ENCODE data around the gene MAPKAP1. TPM values are rescaled to one million over a fixed set of nuclear protein-coding genes. Genes with fewer than 3 reads are reported as not detected.

Gene MAPKAP1
- total RNA-seq, 1 donor from 2014 or later, result 56.6 TPM

- Mint-ChIP-seq H3K27ac (no peak overlapping the region), H3K27me3 (ENCODE audit: insufficient read depth, low read depth) (peaks cover 7% of the 10 kb centered on the region), H3K4me3 (no peak overlapping the region), H3K4me1 (peaks cover 51% of the 10 kb centered on the region), H3K36me3 (peaks cover 12% of the 10 kb centered on the region), H3K9me3 (peaks cover 10% of the 10 kb centered on the region)
- H2AFZ ChIP-seq (replicated peaks), result no peak overlapping the region
- H3F3A ChIP-seq (ENCODE audit: low read depth), result peaks cover 43% of the 10 kb centered on the region
- peaks cover 28% of the 10 kb centered on the region for H4K20me1 ChIP-seq (ENCODE audit: low read depth)
- H3K9me3 ChIP-seq (ENCODE audit: low read depth), result no peaks in the 10 kb centered on the region
- H3K79me2 ChIP-seq (ENCODE audit: low read depth), result no peaks in the 10 kb centered on the region
- H3K4me1 ChIP-seq, result peaks cover 58% of the 10 kb centered on the region
- no peak overlapping the region for H3K4me2 ChIP-seq
- DNase-seq (ENCODE audit: low spot score), result no peak
- H3K9ac ChIP-seq, result no peak overlapping the region
- no peak for TF ChIP-seq EZH2 (IDR thresholded peaks at IDR 0.05)
- peaks cover 6% of the 10 kb centered on the region for H3K36me3 ChIP-seq
- no peaks in the 10 kb centered on the region for H3K27me3 ChIP-seq
- H3K4me3 ChIP-seq, result no peak overlapping the region
- H3K27ac ChIP-seq, result no peak overlapping the region
These were observed 242.2 kb downstream of the MAPKAP1 start for GRCh38 chr9:125464591-125465385.

DNA sequence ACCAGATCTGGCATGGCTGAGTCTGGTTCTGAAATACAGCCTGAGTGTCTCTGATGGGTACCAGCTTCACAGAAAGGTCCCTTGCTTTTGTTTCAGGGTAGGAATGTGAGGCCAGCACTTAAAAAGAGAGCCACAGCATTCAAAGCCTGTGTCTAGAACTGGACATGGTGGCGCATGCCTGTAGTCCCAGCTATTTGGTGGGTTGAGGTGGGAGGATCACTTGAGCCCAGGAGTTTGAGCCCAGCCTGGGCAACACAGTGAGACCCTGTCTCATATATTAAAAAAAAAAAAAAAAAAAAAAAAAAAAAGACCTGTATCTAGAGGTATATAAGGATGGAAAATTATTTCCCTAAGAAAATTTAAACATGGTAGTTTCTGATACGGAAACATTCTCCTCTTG lies 243.1 kb downstream of the MAPKAP1 start:
- Histone ChIP-seq H3K79me2 (ENCODE audit: low read depth) (no peaks in the 10 kb centered on the region), H4K20me1 (ENCODE audit: low read depth) (peaks cover 28% of the 10 kb centered on the region), H2AFZ (replicated peaks) (no peak overlapping the region), H3K4me1 (peaks cover 58% of the 10 kb centered on the region), H3K4me2 (peak overlapping the region; percentile 64), H3K9ac (no peak overlapping the region), H3K36me3 (peaks cover 6% of the 10 kb centered on the region), H3K27me3 (no peaks in the 10 kb centered on the region), H3K9me3 (ENCODE audit: low read depth) (no peaks in the 10 kb centered on the region), H3K27ac (no peak overlapping the region), H3K4me3 (no peak overlapping the region), H3F3A (ENCODE audit: low read depth) (peaks cover 43% of the 10 kb centered on the region)
- TF ChIP-seq EZH2phosphoT487 (IDR thresholded peaks at IDR 0.05) (no peak), EZH2 (IDR thresholded peaks at IDR 0.05) (no peak)
- TF ChIP-seq, protein P1, sequence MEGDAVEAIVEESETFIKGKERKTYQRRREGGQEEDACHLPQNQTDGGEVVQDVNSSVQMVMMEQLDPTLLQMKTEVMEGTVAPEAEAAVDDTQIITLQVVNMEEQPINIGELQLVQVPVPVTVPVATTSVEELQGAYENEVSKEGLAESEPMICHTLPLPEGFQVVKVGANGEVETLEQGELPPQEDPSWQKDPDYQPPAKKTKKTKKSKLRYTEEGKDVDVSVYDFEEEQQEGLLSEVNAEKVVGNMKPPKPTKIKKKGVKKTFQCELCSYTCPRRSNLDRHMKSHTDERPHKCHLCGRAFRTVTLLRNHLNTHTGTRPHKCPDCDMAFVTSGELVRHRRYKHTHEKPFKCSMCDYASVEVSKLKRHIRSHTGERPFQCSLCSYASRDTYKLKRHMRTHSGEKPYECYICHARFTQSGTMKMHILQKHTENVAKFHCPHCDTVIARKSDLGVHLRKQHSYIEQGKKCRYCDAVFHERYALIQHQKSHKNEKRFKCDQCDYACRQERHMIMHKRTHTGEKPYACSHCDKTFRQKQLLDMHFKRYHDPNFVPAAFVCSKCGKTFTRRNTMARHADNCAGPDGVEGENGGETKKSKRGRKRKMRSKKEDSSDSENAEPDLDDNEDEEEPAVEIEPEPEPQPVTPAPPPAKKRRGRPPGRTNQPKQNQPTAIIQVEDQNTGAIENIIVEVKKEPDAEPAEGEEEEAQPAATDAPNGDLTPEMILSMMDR (IDR thresholded peaks at IDR 0.05), result no peak
- Mint-ChIP-seq H3K27ac (peak overlapping the region; percentile 26), H3K36me3 (peaks cover 15% of the 10 kb centered on the region), H3K4me3 (no peak overlapping the region), H3K4me1 (peaks cover 42% of the 10 kb centered on the region), H3K27me3 (ENCODE audit: insufficient read depth, low read depth) (peaks cover 7% of the 10 kb centered on the region), H3K9me3 (peaks cover 14% of the 10 kb centered on the region)
- peak; percentile 37 for DNase-seq (ENCODE audit: low spot score)

DNA sequence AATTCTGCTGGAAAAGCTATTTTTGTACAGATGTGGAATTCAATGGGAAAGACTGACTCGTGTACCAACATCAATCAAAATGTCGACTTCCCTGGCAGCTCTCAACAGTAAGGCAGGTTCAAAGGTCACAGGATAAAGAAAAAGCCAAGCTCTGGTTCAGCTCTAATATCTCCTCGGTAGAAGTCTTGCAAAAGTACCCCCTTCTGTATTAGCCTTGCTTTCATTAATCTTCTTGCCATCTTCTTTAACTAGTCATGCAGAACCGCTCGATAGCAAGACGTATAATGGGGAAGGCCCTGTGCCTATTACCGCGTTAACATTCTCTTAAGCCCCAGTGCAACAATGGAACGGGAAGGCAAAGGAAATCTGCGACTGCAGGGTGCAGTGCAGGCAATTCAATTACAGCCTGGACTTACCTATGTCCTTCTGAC lies 244.1 kb downstream of the MAPKAP1 start:
- H4K20me1 ChIP-seq (ENCODE audit: low read depth), result peaks cover 28% of the 10 kb centered on the region
- no peaks in the 10 kb centered on the region for H3K27me3 ChIP-seq
- H3K9me3 ChIP-seq (ENCODE audit: low read depth), result no peaks in the 10 kb centered on the region
- no peak overlapping the region for H3K4me3 Mint-ChIP-seq
- H3K9ac ChIP-seq, result no peak overlapping the region
- peaks cover 6% of the 10 kb centered on the region for H3K36me3 ChIP-seq
- peak; percentile 91 for DNase-seq (ENCODE audit: low spot score)
- peaks cover 37% of the 10 kb centered on the region for H3K4me1 Mint-ChIP-seq
- peaks cover 58% of the 10 kb centered on the region for H3K4me1 ChIP-seq
- H3K4me2 ChIP-seq, result peak overlapping the region; percentile 64
- H3K27me3 Mint-ChIP-seq (ENCODE audit: insufficient read depth, low read depth), result peaks cover 5% of the 10 kb centered on the region
- H3K36me3 Mint-ChIP-seq, result peaks cover 19% of the 10 kb centered on the region
- no peak overlapping the region for H3K4me3 ChIP-seq
- H3K27ac Mint-ChIP-seq, result peak overlapping the region; percentile 2
- H3K9me3 Mint-ChIP-seq, result peaks cover 21% of the 10 kb centered on the region
- peaks cover 43% of the 10 kb centered on the region for H3F3A ChIP-seq (ENCODE audit: low read depth)
- H3K79me2 ChIP-seq (ENCODE audit: low read depth), result no peaks in the 10 kb centered on the region
- H3K27ac ChIP-seq, result no peak overlapping the region
- TF ChIP-seq EZH2phosphoT487 (IDR thresholded peaks at IDR 0.05), result no peak
- TF ChIP-seq, protein P1 (IDR thresholded peaks at IDR 0.05), result no peak
- TF ChIP-seq EZH2 (IDR thresholded peaks at IDR 0.05), result no peak
- no peak overlapping the region for H2AFZ ChIP-seq (replicated peaks)

GRCh38 chr9:125461636-125462190 lies 245.3 kb downstream of the MAPKAP1 start:
- H3K27ac ChIP-seq, result no peak overlapping the region
- peaks cover 5% of the 10 kb centered on the region for H3K27me3 Mint-ChIP-seq (ENCODE audit: insufficient read depth, low read depth)
- H3K36me3 Mint-ChIP-seq, result peaks cover 27% of the 10 kb centered on the region
- no peak overlapping the region for H3K4me3 Mint-ChIP-seq
- H3K36me3 ChIP-seq, result peaks cover 6% of the 10 kb centered on the region
- peaks cover 33% of the 10 kb centered on the region for H3K9me3 Mint-ChIP-seq
- TF ChIP-seq, protein P1 (IDR thresholded peaks at IDR 0.05), result no peak
- no peak for TF ChIP-seq EZH2 (IDR thresholded peaks at IDR 0.05)
- no peak for TF ChIP-seq EZH2phosphoT487 (IDR thresholded peaks at IDR 0.05)
- no peak overlapping the region for H3K4me3 ChIP-seq
- H3K27me3 ChIP-seq, result no peaks in the 10 kb centered on the region
- no peak for DNase-seq (ENCODE audit: low spot score)
- peaks cover 28% of the 10 kb centered on the region for H4K20me1 ChIP-seq (ENCODE audit: low read depth)
- H3K4me2 ChIP-seq, result peak overlapping the region; percentile 12
- H3F3A ChIP-seq (ENCODE audit: low read depth), result peaks cover 40% of the 10 kb centered on the region
- H3K9me3 ChIP-seq (ENCODE audit: low read depth), result no peaks in the 10 kb centered on the region
- H3K9ac ChIP-seq, result no peak overlapping the region
- no peak overlapping the region for H2AFZ ChIP-seq (replicated peaks)
- H3K4me1 ChIP-seq, result peaks cover 54% of the 10 kb centered on the region
- peaks cover 37% of the 10 kb centered on the region for H3K4me1 Mint-ChIP-seq
- H3K27ac Mint-ChIP-seq, result peak overlapping the region; percentile 16
- H3K79me2 ChIP-seq (ENCODE audit: low read depth), result no peaks in the 10 kb centered on the region
